ENCODE measurements around the gene PLPPR5. TPM values are rescaled to one million over a fixed set of nuclear protein-coding genes. Genes with fewer than 3 reads are reported as not detected.

The PLPPR5 gene
- total RNA-seq, 1 experiment from 2014 or later, result not detected

GRCh38 chr1:98910827-98911226 lies 93.8 kb downstream of the PLPPR5 start (continued):
- TF ChIP-seq ZBTB33 (IDR thresholded peaks at IDR 0.05; ENCODE audit: extremely low read depth, insufficient replicate concordance, low read length), result no peak
- TF ChIP-seq SP1 (IDR thresholded peaks at IDR 0.05; ENCODE audit: low read depth), result no peak
- no peak for TF ChIP-seq SRF (IDR thresholded peaks at IDR 0.05; ENCODE audit: low read depth)
- no peak for TF ChIP-seq CEBPB (IDR thresholded peaks at IDR 0.05; ENCODE audit: low read depth)
- no peak for TF ChIP-seq JUND (IDR thresholded peaks at IDR 0.05)
- no peak for TF ChIP-seq ZFX (IDR thresholded peaks at IDR 0.05)
- no peak for TF ChIP-seq REST (IDR thresholded peaks at IDR 0.05; ENCODE audit: low read depth)

- Histone ChIP-seq H3K4me1 (ENCODE audit: control insufficient read depth in 1 of 2, insufficient read depth in 2 of 2, low read length in 2 of 2) (no peaks in the 10 kb centered on the region), H3K27ac (ENCODE audit: low read depth, low read length) (no peak overlapping the region), H3K79me2 (ENCODE audit: insufficient read depth, low read length) (no peaks in the 10 kb centered on the region), H3K9me3 (ENCODE audit: control insufficient read depth in 1 of 2, insufficient read depth in 1 of 2, low read depth in 1 of 2, low read length in 2 of 2) (no peaks in the 10 kb centered on the region), H3K9me2 (ENCODE audit: insufficient read depth) (no peaks in the 10 kb centered on the region), H3K9ac (ENCODE audit: low read length) (no peak overlapping the region), H2AFZ (ENCODE audit: low read depth, low read length, poor library complexity, severe bottlenecking) (no peak overlapping the region), H3K4me3 (replicated peaks in 1 of 2; ENCODE audit: low read depth in 1 of 2, low read length in 2 of 2) (no peak overlapping the region), H4K20me1 (ENCODE audit: insufficient read depth) (no peaks in the 10 kb centered on the region), H3K4me2 (ENCODE audit: low read length) (no peak overlapping the region), H3K36me3 (ENCODE audit: control insufficient read depth in 1 of 2, insufficient read depth in 2 of 2, low read length in 2 of 2) (no peaks in the 10 kb centered on the region), H3K27me3 (ENCODE audit: insufficient read depth, low read length) (no peaks in the 10 kb centered on the region)
- ATAC-seq (no peak), DNase-seq (ENCODE audit: low read depth, low spot score) (no peak)
- BruUV-seq (replicated peaks), result no TSS peak
- TF ChIP-seq POLR2AphosphoS5 (IDR thresholded peaks at IDR 0.05; ENCODE audit: low read depth, low read length), result no peak
- no peak for TF ChIP-seq YY1 (IDR thresholded peaks at IDR 0.05; ENCODE audit: extremely low read depth, insufficient replicate concordance, low read depth, low read length)
- TF ChIP-seq EZH2phosphoT487 (IDR thresholded peaks at IDR 0.05; ENCODE audit: borderline replicate concordance), result no peak
- TF ChIP-seq ZFX (IDR thresholded peaks at IDR 0.05), result no peak
- TF ChIP-seq JUND (IDR thresholded peaks at IDR 0.05), result no peak
- no peak for TF ChIP-seq RAD21 (IDR thresholded peaks at IDR 0.05; ENCODE audit: low read depth)
- no peak for TF ChIP-seq MAX (IDR thresholded peaks at IDR 0.05)
- TF ChIP-seq EGR1 (IDR thresholded peaks at IDR 0.05; ENCODE audit: low read depth), result no peak
- TF ChIP-seq FOSL1 (IDR thresholded peaks at IDR 0.05; ENCODE audit: low read depth), result no peak
- TF ChIP-seq TCF7L2 (IDR thresholded peaks at IDR 0.05; ENCODE audit: borderline replicate concordance, extremely low read depth, insufficient read depth, insufficient read length), result no peak
- TF ChIP-seq REST (IDR thresholded peaks at IDR 0.05; ENCODE audit: low read depth), result no peak
- TF ChIP-seq ZNF274 (IDR thresholded peaks at IDR 0.05; ENCODE audit: low read depth, low read length), result no peak
- TF ChIP-seq SP1 (IDR thresholded peaks at IDR 0.05; ENCODE audit: low read depth), result no peak
- TF ChIP-seq SRF (IDR thresholded peaks at IDR 0.05; ENCODE audit: low read depth), result no peak
- intact Hi-C loops (cut with micrococcal nuclease), result no loop called here
- ChIA-PET RAD21 (ENCODE audit: low non-redundant PET in 1 of 2, low total read pairs in 2 of 2, uncharacterized antibody in 2 of 2, unreplicated experiment in 2 of 2) (no interaction called here), POLR2A (no interaction called here), CTCF (no interaction called here)
Measured at GRCh38 chr1:98908980-98909379, 95.7 kb downstream of the PLPPR5 start.
